H1 (cell line): ENCODE measurements around the gene NADSYN1. TPM values are rescaled to one million over a fixed set of nuclear protein-coding genes. Genes with fewer than 3 reads are reported as not detected.

Experiments
- CTCF ChIA-PET: fragments of 300-600 bp; sonication (Branson Sonifier 250); formaldehyde crosslinking; loops from one replicate; lab custom pipeline; 2021; ENCODE audit not compliant: partially characterized antibody; lab: Charles Lee
- POLR2A ChIA-PET: fragments of 300-600 bp; sonication (Branson Sonifier 250); formaldehyde crosslinking; loops from one replicate; lab custom pipeline; 2021; ENCODE audit warnings: inconsistent platforms; ENCODE audit not compliant: partially characterized antibody; lab: Charles Lee
- DNase-seq, 2 experiments: peaks; one replicate each; pipeline versions ENCODE4 v3.0.0 to v3.0.0-alpha.2; 2010 to 2022; ENCODE audit warnings: low spot score in 2 of 2, low read depth in 1 of 2, mixed read lengths in 1 of 2
- FAIRE-seq: peaks from 2 replicates; lab custom pipeline; 2011; peaks lifted over from hg19 to GRCh38; lab: Jason Lieb, UNC
- H2AFZ ChIP-seq: 2 replicates; pipeline ENCODE4 v1.8.1; 2012; ENCODE audit warnings: low read length, inconsistent platforms
- H2AK5ac ChIP-seq: 2 replicates; pipeline ENCODE4 v1.6.1; 2013; ENCODE audit warnings: low read depth, low read length
- H2BK120ac ChIP-seq: replicated peaks from 2 replicates; pipeline ENCODE3; 2013; ENCODE audit warnings: low read depth, low read length, inconsistent platforms
- H2BK12ac ChIP-seq: 2 replicates; pipeline ENCODE4 v1.6.1; 2013; ENCODE audit warnings: low read depth, low read length
- H2BK15ac ChIP-seq: 2 replicates; pipeline ENCODE4 v1.6.1; 2013; ENCODE audit warnings: low read length
- H2BK20ac ChIP-seq: 2 replicates; pipeline ENCODE4 v1.6.1; 2013; ENCODE audit warnings: low read length
- H2BK5ac ChIP-seq: 2 replicates; pipeline ENCODE4 v1.6.1; 2013; ENCODE audit warnings: low read depth, low read length
- H3K14ac ChIP-seq: 2 replicates; pipeline ENCODE4 v1.6.1; 2013; ENCODE audit warnings: inconsistent platforms; ENCODE audit not compliant: insufficient read length
- H3K18ac ChIP-seq: 2 replicates; pipeline ENCODE4 v1.6.1; 2013; ENCODE audit warnings: low read length; ENCODE audit errors: extremely low read depth
- H3K23ac ChIP-seq: 2 replicates; pipeline ENCODE4 v1.6.1; 2013; ENCODE audit warnings: inconsistent platforms; ENCODE audit not compliant: insufficient read length
- H3K23me2 ChIP-seq: 2 replicates; pipeline ENCODE4 v1.6.1; 2013; ENCODE audit warnings: low read depth, low read length
- H3K27ac ChIP-seq: 2 replicates; pipeline ENCODE4 v1.6.1; 2011; ENCODE audit warnings: low read depth, low read length, inconsistent platforms
- H3K27me3 ChIP-seq, 4 experiments: replicated peaks in 1 of 4; 1 replicate in 1 of 4; 2 replicates in 3 of 4; pipeline versions ENCODE4 v1.6.1 to v1.8.1; 2011 to 2013; ENCODE audit warnings: low read length in 3 of 4, mild to moderate bottlenecking in 3 of 4, inconsistent platforms in 2 of 4, mixed read lengths in 2 of 4, moderate library complexity in 1 of 4; ENCODE audit not compliant: control insufficient read depth in 3 of 4, insufficient read depth in 3 of 4; ENCODE audit errors: extremely low read depth in 1 of 4
- H3K36me3 ChIP-seq, 4 experiments: 2 replicates each; pipeline versions ENCODE4 v1.6.1 to v1.8.1; 2011 to 2013; ENCODE audit warnings: mild to moderate bottlenecking in 4 of 4, low read length in 3 of 4, moderate library complexity in 2 of 4, control low read depth in 1 of 4, inconsistent platforms in 1 of 4; ENCODE audit not compliant: insufficient read depth in 4 of 4, control insufficient read depth in 2 of 4
- H3K4ac ChIP-seq: replicated peaks from 2 replicates; pipeline ENCODE3; 2013; ENCODE audit warnings: low read length, low read depth, mixed read lengths, inconsistent platforms; ENCODE audit not compliant: insufficient read length
- H3K4me1 ChIP-seq, 4 experiments: replicated peaks in 1 of 4; 1 replicate in 1 of 4; 2 replicates in 3 of 4; pipeline versions ENCODE4 v1.6.1 to v1.8.1; 2011 to 2013; ENCODE audit warnings: low read length in 3 of 4, inconsistent platforms in 2 of 4, mixed read lengths in 1 of 4; ENCODE audit not compliant: insufficient read depth in 4 of 4, control insufficient read depth in 3 of 4
- H3K4me2 ChIP-seq, 2 experiments: 2 replicates each; pipeline versions ENCODE4 v1.6.1 to v1.8.1; 2011 to 2013; ENCODE audit warnings: low read depth in 2 of 2, low read length in 2 of 2, control low read depth in 1 of 2, inconsistent platforms in 1 of 2, mild to moderate bottlenecking in 1 of 2; ENCODE audit not compliant: insufficient read depth in 1 of 2
- H3K4me3 ChIP-seq, 4 experiments: fragments of 200-600, 300-600 bp in 1 of 4; sonication (generic), shearing (Covaris generic), sonication (Bioruptor Twin) in 1 of 4; 2 replicates each; pipeline versions ENCODE4 v1.5.1 to v1.8.1; 2011 to 2016; ENCODE audit warnings: low read length in 4 of 4, low read depth in 3 of 4, control low read depth in 2 of 4, inconsistent platforms in 2 of 4, mild to moderate bottlenecking in 2 of 4, mixed read lengths in 1 of 4, moderate library complexity in 1 of 4; ENCODE audit not compliant: insufficient read depth in 2 of 4; ENCODE audit errors: extremely low read depth in 1 of 4
- H3K56ac ChIP-seq: replicated peaks from 2 replicates; pipeline ENCODE3; 2013; ENCODE audit warnings: low read depth, mild to moderate bottlenecking, mixed read lengths, low read length, inconsistent platforms; ENCODE audit not compliant: insufficient read length
- H3K79me1 ChIP-seq: 2 replicates; pipeline ENCODE4 v1.6.1; 2013; ENCODE audit warnings: low read depth, low read length, control low read depth
- H3K79me2 ChIP-seq, 2 experiments: 2 replicates each; pipeline versions ENCODE4 v1.6.1 to v1.8.1; 2012 to 2013; ENCODE audit warnings: low read length in 2 of 2, mild to moderate bottlenecking in 2 of 2, inconsistent platforms in 1 of 2; ENCODE audit not compliant: insufficient read depth in 2 of 2, control insufficient read depth in 1 of 2
- H3K9ac ChIP-seq, 4 experiments: replicated peaks in 1 of 4; 1 replicate in 1 of 4; 2 replicates in 3 of 4; pipeline versions ENCODE4 v1.6.1 to v1.8.1; 2011 to 2013; ENCODE audit warnings: low read depth in 3 of 4, low read length in 3 of 4, control low read depth in 2 of 4, mild to moderate bottlenecking in 2 of 4, moderate library complexity in 2 of 4, inconsistent platforms in 1 of 4; ENCODE audit errors: extremely low read depth in 1 of 4
- H3K9me3 ChIP-seq, 2 experiments: 2 replicates each; pipeline versions ENCODE4 v1.6.1 to v1.8.1; 2012 to 2013; ENCODE audit warnings: mild to moderate bottlenecking in 2 of 2, moderate library complexity in 2 of 2, control low read depth in 1 of 2, inconsistent platforms in 1 of 2, low read depth in 1 of 2, low read length in 1 of 2, mixed read lengths in 1 of 2; ENCODE audit not compliant: insufficient read depth in 2 of 2
- H4K20me1 ChIP-seq, 2 experiments: replicated peaks in 1 of 2; 2 replicates each; pipeline versions ENCODE3 to v1.8.1; 2011 to 2013; ENCODE audit warnings: inconsistent platforms in 2 of 2, low read length in 2 of 2, mild to moderate bottlenecking in 1 of 2; ENCODE audit not compliant: insufficient read depth in 2 of 2, control insufficient read depth in 1 of 2
- H4K5ac ChIP-seq: 2 replicates; pipeline ENCODE4 v1.6.1; 2013; ENCODE audit warnings: low read length, low read depth, mixed read lengths, inconsistent platforms; ENCODE audit not compliant: insufficient read length
- H4K8ac ChIP-seq: 2 replicates; pipeline ENCODE4 v1.8.0; 2013; ENCODE audit warnings: mild to moderate bottlenecking, moderate library complexity, low read length, inconsistent platforms; ENCODE audit not compliant: insufficient read depth; ENCODE audit errors: extremely low read depth
- H4K91ac ChIP-seq: replicated peaks from 2 replicates; pipeline ENCODE3; 2013; ENCODE audit warnings: low read length, mixed read lengths, inconsistent platforms; ENCODE audit not compliant: insufficient read length
- ATF3 ChIP-seq: IDR thresholded peaks from 2 replicates; pipeline ENCODE4 v1.6.1; 2011; ENCODE audit warnings: low read depth, mild to moderate bottlenecking, low read length; ENCODE audit not compliant: insufficient read depth
- CBX5 ChIP-seq: fragments of 300-800, 300-1000 bp; sonication (generic); IDR thresholded peaks from 2 replicates; pipeline ENCODE4 v1.7.1; 2016; ENCODE audit warnings: antibody characterized with exemption, low read length, low read depth
- E2F6 ChIP-seq: IDR thresholded peaks from 2 replicates; pipeline ENCODE4 v1.6.1; 2012; ENCODE audit warnings: inconsistent platforms
- EGR1 ChIP-seq: IDR thresholded peaks from 2 replicates; pipeline ENCODE4 v1.6.1; 2011; ENCODE audit warnings: low read depth, low read length, borderline replicate concordance
- FOSL1 ChIP-seq: IDR thresholded peaks from 2 replicates; pipeline ENCODE4 v1.6.1; 2011; ENCODE audit warnings: mild to moderate bottlenecking, low read depth, low read length, moderate library complexity; ENCODE audit not compliant: insufficient read depth
- KDM4A ChIP-seq: IDR thresholded peaks from one replicate; pipeline ENCODE4 v1.7.1; 2012; ENCODE audit warnings: low read depth, mild to moderate bottlenecking, moderate library complexity, low read length, inconsistent platforms; ENCODE audit not compliant: severe bottlenecking
- NRF1 ChIP-seq: IDR thresholded peaks from 2 replicates; pipeline ENCODE4 v1.6.1; 2011; ENCODE audit warnings: mild to moderate bottlenecking, low read depth, low read length, improper control_type of control experiment
- PHF8 ChIP-seq: fragments of 200-600 bp; sonication (generic); conservative IDR thresholded peaks from 2 replicates; pipeline ENCODE4 v1.7.1; 2012; ENCODE audit warnings: low read depth, mild to moderate bottlenecking, inconsistent platforms, low read length, moderate library complexity
- RBBP5 ChIP-seq: IDR thresholded peaks from 2 replicates; pipeline ENCODE4 v1.7.1; 2012; ENCODE audit warnings: low read depth, mild to moderate bottlenecking, inconsistent platforms, low read length, moderate library complexity, borderline replicate concordance
- RNF2 ChIP-seq: fragments of 200-900, 300-1000 bp; sonication (generic); IDR thresholded peaks from 2 replicates; pipeline ENCODE4 v1.7.1; 2016; ENCODE audit warnings: borderline replicate concordance, low read depth, mild to moderate bottlenecking, antibody characterized with exemption, low read length; ENCODE audit not compliant: poor library complexity, severe bottlenecking; ENCODE audit errors: missing control alignments
- SIN3A ChIP-seq, 2 experiments: IDR thresholded peaks in 1 of 2; conservative IDR thresholded peaks in 1 of 2; 2 replicates each; pipeline ENCODE4 v1.6.1; 2011 to 2012; ENCODE audit warnings: low read length in 2 of 2, improper control_type of control experiment in 1 of 2, low read depth in 1 of 2, mild to moderate bottlenecking in 1 of 2
- SIX5 ChIP-seq: IDR thresholded peaks from 2 replicates; pipeline ENCODE4 v1.6.1; 2011; ENCODE audit warnings: mild to moderate bottlenecking, low read depth, low read length
- TEAD4 ChIP-seq: IDR thresholded peaks from 2 replicates; pipeline ENCODE4 v1.6.1; 2012; ENCODE audit warnings: low read depth, low read length, inconsistent platforms, mixed read lengths
- polyA plus RNA-seq, 7 experiments: library from polyadenylated mRNA; depleted of rRNA in 3 of 7; stranded (reverse) in 5 of 7; unstranded in 2 of 7; fragments of >200 nt in 5 of 7; fragments of 200-250 nt in 2 of 7; gene quantifications; 1 replicate in 5 of 7; 2 replicates in 1 of 7; 4 replicates in 1 of 7; pipeline versions ENCODE4 v1.2.1 to v1.2.3, GENCODE V29; 2011 to 2013; ENCODE audit warnings: missing spikeins in 2 of 7, mixed read lengths in 2 of 7
- total RNA-seq: library from RNA; stranded (reverse); fragmentation: NEBNext Ultra II Directional; extraction: Animal tissue kit (Norgen Biotek cat#: 25700); gene quantifications from 2 replicates; pipeline ENCODE4 v1.2.1, GENCODE V29; 2021

Gene NADSYN1
- total and polyA plus RNA-seq, 2 of the 8 experiments (the other 6 are each of a cell fraction or from before 2014, with no cell fraction given): 38.3 to 38.6 TPM

- Histone ChIP-seq H2BK15ac (no peak overlapping the region), H3K79me2 (no peaks in the 10 kb centered on the region), H3K18ac (no peak overlapping the region), H3K56ac (peak overlapping the region; percentile 32), H3K27me3 (peaks cover 0 to 3% (median 0%) of the 10 kb centered on the region in 4 experiments; a peak in 1 of 7 replicates), H3K4ac (no peak overlapping the region), H3K23me2 (peaks cover 7% of the 10 kb centered on the region; the same call in 1 of the 2 replicates), H2BK5ac (no peak overlapping the region), H4K20me1 (no peaks in the 10 kb centered on the region), H3K79me1 (no peaks in the 10 kb centered on the region), H3K9ac (no peak overlapping the region), H3K4me2 (no peak overlapping the region), H3K23ac (no peak overlapping the region), H2BK20ac (no peak overlapping the region), H3K36me3 (no peaks in the 10 kb centered on the region), H3K4me3 (no peak overlapping the region), H2AK5ac (no peak overlapping the region), H3K27ac (no peak overlapping the region), H3K9me3 (no peaks in the 10 kb centered on the region), H4K91ac (no peak overlapping the region), H3K4me1 (no peaks in the 10 kb centered on the region), H4K5ac (no peak overlapping the region), H2BK12ac (no peak overlapping the region), H2AFZ (no peak overlapping the region), H2BK120ac (no peak overlapping the region), H4K8ac (no peak overlapping the region), H3K14ac (no peak overlapping the region)
- ChIA-PET CTCF (interaction anchor here (2.3 kb wide), 1 partner anchor 11 kb away, joined by 9 read pairs; no protein-coding TSS in a partner anchor), POLR2A (no interaction called here)
- no peak for DNase-seq
- no peak for FAIRE-seq
- TF ChIP-seq TEAD4: no peak
- TF ChIP-seq ATF3: no peak
- no peak for TF ChIP-seq SIN3A (conservative IDR thresholded peaks at IDR 0.05 in 1 of 2, IDR thresholded peaks at IDR 0.05 in 1 of 2; ENCODE audit: low read depth in 1 of 2, low read length in 2 of 2)
- TF ChIP-seq KDM4A: no peak
- TF ChIP-seq RNF2: no peak
- no peak for TF ChIP-seq CBX5
- TF ChIP-seq EGR1: no peak
- no peak for TF ChIP-seq RBBP5
- TF ChIP-seq FOSL1: no peak
- TF ChIP-seq PHF8: no peak
- no peak for TF ChIP-seq SIX5
- TF ChIP-seq NRF1: no peak
- TF ChIP-seq E2F6: no peak
These were observed 38.4 kb upstream of the NADSYN1 start for GRCh38 chr11:71414645-71415044.
